ENCODE data around the gene MEST. TPM values are rescaled to one million over a fixed set of nuclear protein-coding genes. Genes with fewer than 3 reads are reported as not detected.
"Not testable (repeated sequence)": the region's sequence is repeated elsewhere in the genome, so short reads cannot be mapped to it uniquely, and the experiment has no call there.

MEST gene
- total RNA-seq, 1 experiment from 2014 or later, result 112 TPM

DNA sequence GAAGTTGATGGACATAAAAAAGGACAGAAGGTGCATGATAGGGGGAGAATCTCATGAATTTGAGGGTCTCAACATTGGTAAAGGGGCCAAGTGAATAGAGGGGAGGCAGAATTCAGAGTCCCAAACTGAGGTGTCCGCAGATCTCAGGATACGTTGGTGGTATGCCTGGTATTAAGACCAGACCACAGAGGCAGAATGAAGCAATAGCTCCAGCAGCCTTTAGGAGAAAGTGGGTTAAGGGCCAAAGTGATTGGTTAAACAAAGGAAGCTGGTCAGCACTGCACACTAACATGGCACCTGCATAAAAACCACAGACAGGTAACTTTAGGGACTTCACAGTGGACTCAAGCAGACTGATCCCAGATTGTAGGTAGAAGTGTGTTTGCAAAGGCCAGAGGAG lies 37.5 kb downstream of the MEST start:
- no peaks in the 10 kb centered on the region for H3K9me3 Mint-ChIP-seq

DNA sequence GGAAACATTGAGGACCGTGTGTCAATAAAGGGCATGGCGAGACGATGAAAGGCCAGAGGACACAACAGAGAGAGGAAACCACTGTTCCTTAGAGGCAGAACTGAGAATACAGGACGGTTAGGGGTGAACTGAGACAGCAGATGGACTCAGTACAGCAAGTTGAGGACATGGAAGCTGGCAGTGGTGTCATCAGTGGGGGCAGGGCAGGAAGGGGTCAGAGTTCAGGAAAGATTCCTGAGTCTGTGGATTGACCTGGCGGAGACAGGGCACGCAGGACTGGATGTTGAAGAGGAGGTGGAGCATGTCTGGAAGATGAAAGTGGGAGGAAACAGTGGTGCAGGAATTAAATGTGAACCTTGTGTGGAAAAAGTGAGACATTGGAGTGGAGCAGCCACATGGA lies 46.0 kb downstream of the MEST start:
- H4K8ac ChIP-seq (replicated peaks; ENCODE audit: insufficient read length, low read depth, low read length); H3K27ac ChIP-seq (ENCODE audit: insufficient read length, low read depth, low read length); H4K20me1 ChIP-seq (ENCODE audit: control insufficient read depth, insufficient read depth, insufficient read length); H4K5ac ChIP-seq (ENCODE audit: insufficient read length, low read depth, low read length); H3K56ac ChIP-seq (ENCODE audit: insufficient read length, low read depth, low read length); H3K4me2 ChIP-seq (ENCODE audit: insufficient read depth, insufficient read length, low read length); H3K4me1 ChIP-seq (ENCODE audit: insufficient read depth, low read length); H3K27me3 Mint-ChIP-seq (ENCODE audit: low read depth); H3K79me1 ChIP-seq (ENCODE audit: insufficient read depth, low read depth, low read length, poor library complexity, severe bottlenecking); H2AK5ac ChIP-seq (ENCODE audit: insufficient read length, low read length); H3K4me3 Mint-ChIP-seq; H2BK120ac ChIP-seq (ENCODE audit: low read depth, low read length, poor library complexity, severe bottlenecking); H3K18ac ChIP-seq (ENCODE audit: insufficient read length, low read depth, low read length); H3K4ac ChIP-seq (ENCODE audit: low read depth, low read length); H3K9me3 ChIP-seq (ENCODE audit: control insufficient read depth, low read depth, low read length); DNase-seq; H3K23me2 ChIP-seq (ENCODE audit: insufficient read length, low read depth, low read length, poor library complexity, severe bottlenecking); H2BK20ac ChIP-seq (ENCODE audit: low read depth, low read length, poor library complexity, severe bottlenecking); H3K4me1 Mint-ChIP-seq; H3K14ac ChIP-seq (ENCODE audit: insufficient read depth, low read length); H3K23ac ChIP-seq (ENCODE audit: insufficient read length, low read depth, low read length); H2BK5ac ChIP-seq (ENCODE audit: insufficient read length, low read length); H3T11ph ChIP-seq (ENCODE audit: low read length); H3K27ac Mint-ChIP-seq; H3K27me3 ChIP-seq (ENCODE audit: insufficient read depth, low read length); H2AFZ ChIP-seq (ENCODE audit: low read length); H2BK12ac ChIP-seq (ENCODE audit: insufficient read length, low read depth, low read length); H3K36me3 Mint-ChIP-seq (ENCODE audit: insufficient read depth in 1 of 3, low read depth in 3 of 3); H3K9ac ChIP-seq (ENCODE audit: extremely low read depth, insufficient read length, low read length); H2BK15ac ChIP-seq (ENCODE audit: low read depth, low read length); H4K91ac ChIP-seq (ENCODE audit: insufficient read length, low read depth, low read length); H3K79me2 ChIP-seq (ENCODE audit: insufficient read depth, low read length); H3K9me3 Mint-ChIP-seq: not testable (repeated sequence)
- WGBS (ENCODE audit: extremely low coverage, insufficient read length, low lambda C conversion rate), result no CpG with 5 or more reads among the region's 6 CpGs

More for the DNA sequence above, 37.5 kb downstream of the MEST start:
- Histone ChIP-seq H3K18ac (ENCODE audit: insufficient read length, low read depth, low read length) (no peak overlapping the region), H3K4ac (ENCODE audit: low read depth, low read length) (no peak overlapping the region), H4K8ac (replicated peaks; ENCODE audit: insufficient read length, low read depth, low read length) (no peak overlapping the region), H3K9ac (ENCODE audit: extremely low read depth, insufficient read length, low read length) (no peak overlapping the region), H3K4me2 (ENCODE audit: insufficient read depth, insufficient read length, low read length) (no peak overlapping the region), H3T11ph (ENCODE audit: low read length) (no peak overlapping the region), H2BK120ac (ENCODE audit: low read depth, low read length, poor library complexity, severe bottlenecking) (no peak overlapping the region), H3K9me3 (ENCODE audit: control insufficient read depth, low read depth, low read length) (no peaks in the 10 kb centered on the region), H2BK5ac (ENCODE audit: insufficient read length, low read length) (no peak overlapping the region), H3K56ac (ENCODE audit: insufficient read length, low read depth, low read length) (no peak overlapping the region), H2AK5ac (ENCODE audit: insufficient read length, low read length) (no peak overlapping the region), H2BK12ac (ENCODE audit: insufficient read length, low read depth, low read length) (no peak overlapping the region), H3K27me3 (ENCODE audit: insufficient read depth, low read length) (no peaks in the 10 kb centered on the region), H3K4me1 (ENCODE audit: insufficient read depth, low read length) (no peaks in the 10 kb centered on the region), H3K27ac (ENCODE audit: insufficient read length, low read depth, low read length) (no peak overlapping the region), H4K5ac (ENCODE audit: insufficient read length, low read depth, low read length) (no peak overlapping the region), H3K23ac (ENCODE audit: insufficient read length, low read depth, low read length) (no peak overlapping the region), H4K91ac (ENCODE audit: insufficient read length, low read depth, low read length) (no peak overlapping the region), H3K79me2 (ENCODE audit: insufficient read depth, low read length) (no peaks in the 10 kb centered on the region), H3K23me2 (ENCODE audit: insufficient read length, low read depth, low read length, poor library complexity, severe bottlenecking) (no peaks in the 10 kb centered on the region), H3K79me1 (ENCODE audit: insufficient read depth, low read depth, low read length, poor library complexity, severe bottlenecking) (no peaks in the 10 kb centered on the region), H2AFZ (ENCODE audit: low read length) (no peak overlapping the region), H2BK15ac (ENCODE audit: low read depth, low read length) (no peak overlapping the region), H4K20me1 (ENCODE audit: control insufficient read depth, insufficient read depth, insufficient read length) (no peaks in the 10 kb centered on the region), H3K14ac (ENCODE audit: insufficient read depth, low read length) (no peak overlapping the region), H2BK20ac (ENCODE audit: low read depth, low read length, poor library complexity, severe bottlenecking) (no peak overlapping the region)
- DNase-seq, result no peak
- WGBS (ENCODE audit: extremely low coverage, insufficient read length, low lambda C conversion rate), result no CpG with 5 or more reads among the region's 2 CpGs
- Mint-ChIP-seq H3K36me3 (ENCODE audit: insufficient read depth in 1 of 3, low read depth in 3 of 3) (peaks cover 0 to 15% (median 2%) of the 10 kb centered on the region in 3 experiments; a peak in 5 of 7 replicates), H3K4me1 (peaks cover 5% of the 10 kb centered on the region in 2 experiments), H3K27ac (no peak overlapping the region), H3K27me3 (ENCODE audit: low read depth) (no peaks in the 10 kb centered on the region), H3K4me3 (no peak overlapping the region)
- TF ChIP-seq, protein P1, sequence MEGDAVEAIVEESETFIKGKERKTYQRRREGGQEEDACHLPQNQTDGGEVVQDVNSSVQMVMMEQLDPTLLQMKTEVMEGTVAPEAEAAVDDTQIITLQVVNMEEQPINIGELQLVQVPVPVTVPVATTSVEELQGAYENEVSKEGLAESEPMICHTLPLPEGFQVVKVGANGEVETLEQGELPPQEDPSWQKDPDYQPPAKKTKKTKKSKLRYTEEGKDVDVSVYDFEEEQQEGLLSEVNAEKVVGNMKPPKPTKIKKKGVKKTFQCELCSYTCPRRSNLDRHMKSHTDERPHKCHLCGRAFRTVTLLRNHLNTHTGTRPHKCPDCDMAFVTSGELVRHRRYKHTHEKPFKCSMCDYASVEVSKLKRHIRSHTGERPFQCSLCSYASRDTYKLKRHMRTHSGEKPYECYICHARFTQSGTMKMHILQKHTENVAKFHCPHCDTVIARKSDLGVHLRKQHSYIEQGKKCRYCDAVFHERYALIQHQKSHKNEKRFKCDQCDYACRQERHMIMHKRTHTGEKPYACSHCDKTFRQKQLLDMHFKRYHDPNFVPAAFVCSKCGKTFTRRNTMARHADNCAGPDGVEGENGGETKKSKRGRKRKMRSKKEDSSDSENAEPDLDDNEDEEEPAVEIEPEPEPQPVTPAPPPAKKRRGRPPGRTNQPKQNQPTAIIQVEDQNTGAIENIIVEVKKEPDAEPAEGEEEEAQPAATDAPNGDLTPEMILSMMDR (conservative IDR thresholded peaks at IDR 0.05), result no peak
